Epithelial cell of esophagus (primary cell): Measurements from ENCODE around the gene CNTNAP2.

Experiments used
- DNase-seq: peaks from one replicate; pipeline ENCODE4 v3.0.0; 2010; ENCODE audit warnings: low read depth
- H3K4me3 ChIP-seq: 2 replicates; pipeline ENCODE4 v1.5.1; 2011; ENCODE audit warnings: mild to moderate bottlenecking, low read length, control low read depth
- CTCF ChIP-seq: IDR thresholded peaks from 2 replicates; pipeline ENCODE4 v1.5.1; 2011; ENCODE audit warnings: low read depth, mild to moderate bottlenecking, low read length, control low read depth, inconsistent platforms; ENCODE audit not compliant: insufficient read depth; ENCODE audit errors: missing control alignments

The CNTNAP2 gene

GRCh38 chr7:147547252-147547897, 1430.8 kb downstream of the CNTNAP2 start:
- no peak overlapping the region for H3K4me3 ChIP-seq
- peak; percentile 77 for DNase-seq
- peak; percentile 70 for TF ChIP-seq CTCF

DNA sequence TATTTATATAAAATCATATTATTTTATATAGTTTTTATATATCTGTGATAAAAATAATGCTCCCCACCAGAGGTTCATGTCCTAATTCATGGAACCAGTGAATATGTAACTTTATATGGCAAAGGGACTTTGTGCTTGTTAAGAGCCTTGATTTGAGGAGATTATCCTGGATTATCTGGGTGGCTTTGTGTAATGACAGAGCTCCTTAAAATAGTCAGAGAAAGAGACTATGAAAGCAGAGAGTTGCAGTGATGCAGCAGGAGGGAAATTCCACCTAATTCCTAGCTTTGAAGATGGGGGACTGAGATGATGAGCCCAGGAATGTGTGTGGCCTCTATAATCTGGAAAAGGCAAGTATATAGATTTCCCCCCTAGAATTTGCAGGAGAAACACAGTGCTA, 1439.7 kb downstream of the CNTNAP2 start:
- H3K4me3 ChIP-seq, result no peak overlapping the region
- no peak for DNase-seq
- TF ChIP-seq CTCF, result no peak

- no peak for DNase-seq
- H3K4me3 ChIP-seq, result no peak overlapping the region
- no peak for TF ChIP-seq CTCF
Observed at GRCh38 chr7:147563669-147564068, 1447.1 kb downstream of the CNTNAP2 start.

- DNase-seq, result no peak
Observed at GRCh38 chr7:147564786-147565476, 1448.3 kb downstream of the CNTNAP2 start.

GRCh38 chr7:147567043-147567442, 1450.4 kb downstream of the CNTNAP2 start:
- DNase-seq, result no peak
- no peak for TF ChIP-seq CTCF
- H3K4me3 ChIP-seq, result no peak overlapping the region

More at GRCh38 chr7:147564786-147565476, 1448.3 kb downstream of the CNTNAP2 start:
- TF ChIP-seq CTCF, result no peak
- no peak overlapping the region for H3K4me3 ChIP-seq

- no peak overlapping the region for H3K4me3 ChIP-seq
- TF ChIP-seq CTCF, result no peak
- peak; percentile 60 for DNase-seq
Observed at GRCh38 chr7:147569116-147569913, 1452.7 kb downstream of the CNTNAP2 start.
